GM21515 (cell line): ENCODE measurements around the gene SNRPB.

Experiments
- ATAC-seq: cut with Tn5 transposase; IDR thresholded peaks from one replicate; pipeline ENCODE4 v1.9.1; 2021; ENCODE audit not compliant: unreplicated experiment

SNRPB gene

GRCh38 chr20:2430538-2430937, 40.1 kb downstream of the SNRPB start:
- ATAC-seq = no peak

GRCh38 chr20:2429051-2429450, 41.5 kb downstream of the SNRPB start:
- no peak for ATAC-seq

GRCh38 chr20:2421247-2421646, 49.3 kb downstream of the SNRPB start:
- no peak for ATAC-seq

GRCh38 chr20:2420510-2420909, 50.1 kb downstream of the SNRPB start:
- no peak for ATAC-seq

GRCh38 chr20:2418388-2418787, 52.2 kb downstream of the SNRPB start:
- ATAC-seq = no peak

GRCh38 chr20:2417213-2417541, 53.4 kb downstream of the SNRPB start:
- no peak for ATAC-seq

GRCh38 chr20:2416541-2417212, 53.9 kb downstream of the SNRPB start:
- no peak for ATAC-seq
